KOPT-K1 (cell line): ENCODE measurements around the gene EIF2B5.
"Not testable (repeated sequence)": the region's sequence is repeated elsewhere in the genome, so short reads cannot be mapped to it uniquely, and the experiment has no call there.

Experiments
- H3K27ac ChIP-seq: fragments of 200-600 bp; sonication (generic); 2 replicates; pipeline ENCODE4 v1.5.1; 2016; ENCODE audit warnings: antibody characterized with exemption, mild to moderate bottlenecking, low read depth, low read length; ENCODE audit not compliant: poor library complexity, severe bottlenecking
- H3K36me3 ChIP-seq: fragments of 200-600 bp; sonication (generic); 2 replicates; pipeline ENCODE4 v1.5.1; 2017; ENCODE audit warnings: antibody characterized with exemption, mild to moderate bottlenecking, low read length, moderate library complexity; ENCODE audit not compliant: insufficient read depth
- H3K9me3 ChIP-seq: fragments of 200-600 bp; sonication (generic); 2 replicates; pipeline ENCODE4 v1.5.1; 2017; ENCODE audit warnings: antibody characterized with exemption, low read length, mild to moderate bottlenecking; ENCODE audit not compliant: insufficient read depth, poor library complexity, severe bottlenecking

The EIF2B5 gene

DNA sequence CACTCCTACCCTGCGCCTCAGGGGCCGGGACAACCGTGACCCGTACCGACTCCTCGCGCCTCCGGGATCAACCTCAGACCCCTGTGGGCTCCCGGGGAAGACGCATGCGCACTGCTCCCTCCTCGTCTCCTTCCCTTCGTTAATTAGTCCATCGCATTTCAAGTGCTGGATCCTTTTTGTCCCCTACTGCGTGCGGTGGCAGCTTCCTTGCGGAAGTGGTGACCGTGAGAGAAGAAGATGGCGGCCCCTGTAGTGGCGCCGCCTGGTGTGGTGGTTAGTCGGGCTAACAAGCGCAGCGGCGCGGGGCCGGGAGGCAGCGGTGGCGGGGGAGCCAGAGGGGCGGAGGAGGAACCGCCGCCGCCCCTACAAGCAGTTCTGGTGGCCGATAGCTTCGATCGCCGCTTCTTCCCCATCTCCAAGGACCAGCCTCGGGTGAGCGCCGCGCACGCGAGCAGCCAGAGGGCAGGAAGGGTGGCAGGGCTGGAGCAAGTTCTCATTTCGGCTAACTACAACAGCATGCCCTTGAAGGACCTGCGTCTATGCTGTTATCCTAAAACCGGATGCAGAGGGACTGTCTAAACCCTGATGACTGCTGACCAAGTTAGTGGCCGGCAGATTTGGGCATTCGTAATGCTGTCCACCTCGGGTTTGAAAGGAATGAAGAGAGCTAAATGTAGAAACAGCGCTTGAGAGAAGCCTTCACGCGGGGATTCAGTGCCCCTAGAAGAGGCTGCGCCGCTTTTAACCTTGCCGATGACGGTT lies at the start of gene EIF2B5:
Gene EIF2B5 (plus strand): TSS at position 210 of the 762 bp plus-strand sequence. CDS start 28 bp downstream, at position 238.
- H3K9me3 ChIP-seq = no peaks in the 10 kb centered on the region
- H3K27ac ChIP-seq = peak within 1 kb of the TSS; percentile 78

DNA sequence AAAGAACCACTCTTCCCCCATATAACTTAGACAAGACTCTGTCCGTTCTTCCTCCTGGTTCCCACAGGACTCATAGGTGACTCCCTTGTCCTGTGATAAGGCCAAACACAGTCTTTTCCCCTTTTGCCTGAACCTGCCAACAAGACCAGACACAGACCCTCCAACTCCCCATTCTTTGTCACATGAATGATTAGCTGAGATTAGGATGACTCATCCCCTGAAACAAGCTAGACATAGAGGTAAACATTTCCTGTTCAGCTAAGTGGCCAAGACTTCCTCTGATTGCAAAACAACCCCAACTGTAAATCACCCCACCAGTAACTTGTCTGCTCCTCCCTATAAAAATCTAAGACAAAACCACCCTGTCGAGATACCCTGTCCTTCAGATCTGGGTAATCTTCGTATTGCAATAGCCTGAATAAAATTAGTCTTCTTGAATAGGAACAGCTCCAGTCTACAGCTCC lies 49.7 kb upstream of the EIF2B5 start:
- no peak overlapping the region for H3K27ac ChIP-seq
- no peaks in the 10 kb centered on the region for H3K36me3 ChIP-seq
- no peaks in the 10 kb centered on the region for H3K9me3 ChIP-seq

More for the DNA sequence above, at the start of gene EIF2B5:
- H3K36me3 ChIP-seq = peaks cover 30% of the 10 kb centered on the region

DNA sequence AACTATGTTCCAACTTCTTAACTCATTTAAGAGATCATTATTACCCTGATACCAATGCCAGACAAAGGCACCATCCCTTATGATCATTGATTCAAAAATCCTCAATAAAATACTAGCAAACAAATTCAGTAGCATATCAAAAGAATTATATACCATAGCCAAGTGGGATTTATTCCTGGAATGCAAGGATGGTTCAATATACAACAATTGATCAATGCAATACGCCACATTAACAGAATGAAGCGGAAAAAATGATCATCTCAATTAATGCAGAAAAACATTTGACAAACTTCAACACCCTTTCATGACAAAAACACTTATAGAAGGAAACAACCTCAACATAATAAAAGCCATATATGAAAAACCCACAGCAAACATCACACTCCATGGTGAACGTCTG lies 43.0 kb upstream of the EIF2B5 start:
- peaks cover 23% of the 10 kb centered on the region for H3K9me3 ChIP-seq
- H3K36me3 ChIP-seq = no peaks in the 10 kb centered on the region
- H3K27ac ChIP-seq = no peak overlapping the region

DNA sequence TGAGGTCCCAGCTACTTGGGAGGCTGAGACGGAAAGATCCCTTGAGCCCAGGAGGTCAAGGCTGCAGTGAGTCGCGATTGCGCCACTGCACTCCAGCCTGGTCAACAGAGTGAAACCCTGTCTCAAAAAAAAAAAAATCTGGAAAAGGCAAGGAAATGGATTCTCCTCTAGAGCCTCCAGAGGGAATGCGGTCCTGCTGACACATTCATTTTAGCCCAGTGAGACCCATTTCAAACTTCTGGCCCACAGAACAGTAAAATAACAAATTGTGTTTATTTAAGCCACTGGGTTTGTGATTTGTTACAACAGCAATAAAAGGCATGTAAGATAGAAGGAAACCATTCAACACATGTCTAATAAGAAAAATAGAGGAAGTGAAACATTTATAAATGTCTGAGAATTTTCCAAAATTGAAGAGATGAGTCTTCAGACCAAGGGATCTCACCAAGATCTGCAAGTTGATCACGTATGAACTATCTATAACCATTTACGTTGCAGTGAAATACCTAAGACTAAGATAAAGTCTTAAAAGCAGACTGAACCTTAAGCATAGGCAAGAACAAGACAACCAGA lies 38.3 kb upstream of the EIF2B5 start, which contains the start of gene HTR3E:
Gene HTR3E (plus strand): TSS at position 254 of the 573 bp plus-strand sequence. CDS start 466 bp downstream, outside the sequence.
- Histone ChIP-seq H3K36me3 (no peaks in the 10 kb centered on the region), H3K27ac (no peak within 1 kb of the TSS), H3K9me3 (peaks cover 15% of the 10 kb centered on the region)

DNA sequence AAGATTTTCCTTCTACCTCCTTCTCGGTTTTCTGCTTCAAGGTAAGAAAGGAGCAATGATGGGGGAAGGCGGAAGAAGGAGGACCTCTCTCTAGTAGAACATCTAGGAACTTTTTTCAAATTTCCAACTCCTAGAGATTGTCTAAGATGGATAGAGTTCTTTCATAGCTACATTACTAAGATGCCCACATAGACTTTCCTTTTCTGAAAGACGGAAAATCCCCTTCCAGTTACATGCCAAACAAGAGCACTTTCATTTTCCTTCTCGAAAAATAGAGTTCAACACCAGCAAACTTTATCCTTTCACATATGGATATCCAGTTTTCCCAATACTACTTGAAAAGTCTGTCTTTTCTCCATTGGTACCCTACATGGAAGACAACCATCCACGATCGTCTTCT lies 37.6 kb upstream of the EIF2B5 start:
- Histone ChIP-seq H3K9me3 (peaks cover 8% of the 10 kb centered on the region), H3K36me3 (no peaks in the 10 kb centered on the region), H3K27ac (no peak overlapping the region)

DNA sequence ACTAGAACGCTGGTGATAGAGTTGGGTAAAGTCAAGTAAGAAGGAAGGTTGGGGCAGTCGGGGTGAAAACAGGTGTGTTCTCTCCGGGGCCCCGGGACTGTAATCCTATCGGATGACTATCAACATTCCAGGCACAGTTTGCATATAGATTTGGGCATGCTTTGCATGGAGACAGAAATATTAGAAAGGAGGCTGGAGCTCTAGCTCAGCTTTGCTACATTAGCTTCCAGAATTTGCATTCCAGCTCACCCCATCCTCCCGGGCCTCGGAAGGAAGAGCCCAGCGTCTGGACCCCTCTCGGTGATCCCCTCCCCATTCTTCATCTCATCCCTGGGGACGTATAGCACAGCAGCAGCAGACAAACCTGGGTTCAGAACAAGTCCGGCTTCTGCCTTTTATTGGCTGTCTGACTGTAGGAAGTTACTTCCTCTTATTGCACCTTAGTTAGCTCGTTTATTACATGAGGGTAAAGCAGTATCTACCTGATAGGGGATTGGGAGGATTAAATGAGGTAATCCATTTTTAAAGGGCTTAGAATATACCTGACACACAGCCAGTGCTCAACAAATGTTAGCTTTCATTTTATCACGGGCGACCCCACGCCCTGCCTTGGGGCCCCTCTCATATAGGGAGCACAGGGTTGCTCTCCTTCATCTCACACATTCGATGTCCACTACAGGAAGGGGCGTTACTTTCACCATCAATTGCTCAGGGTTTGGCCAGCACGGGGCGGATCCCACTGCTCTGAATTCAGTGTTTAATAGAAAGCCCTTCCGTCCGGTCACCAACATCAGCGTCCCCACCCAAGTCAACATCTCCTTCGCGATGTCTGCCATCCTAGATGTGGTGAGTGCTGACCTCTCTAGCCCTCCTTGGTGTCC lies 35.1 kb upstream of the EIF2B5 start:
- no peaks in the 10 kb centered on the region for H3K9me3 ChIP-seq
- no peaks in the 10 kb centered on the region for H3K36me3 ChIP-seq
- H3K27ac ChIP-seq = no peak overlapping the region

DNA sequence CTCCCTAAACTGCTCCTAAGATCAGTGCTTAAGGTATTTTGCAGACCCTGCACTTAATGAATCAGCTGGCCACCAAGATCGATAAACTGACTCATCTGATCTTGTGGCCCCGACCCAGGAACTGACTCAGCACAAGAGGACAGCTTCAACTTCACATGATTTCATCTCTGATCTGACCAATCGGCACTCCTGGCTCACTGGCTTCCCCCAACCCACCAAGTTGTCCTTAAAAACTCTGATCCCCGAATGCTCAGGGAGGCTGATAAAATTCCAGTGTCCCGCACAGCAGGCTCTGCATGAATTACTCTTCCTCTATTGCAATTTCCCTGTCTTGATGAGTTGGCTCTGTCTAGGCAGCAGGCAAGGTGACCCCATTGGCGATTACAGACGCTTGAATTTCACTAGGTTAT lies 24.8 kb upstream of the EIF2B5 start:
- no peaks in the 10 kb centered on the region for H3K36me3 ChIP-seq
- H3K27ac ChIP-seq = no peak overlapping the region
- no peaks in the 10 kb centered on the region for H3K9me3 ChIP-seq

DNA sequence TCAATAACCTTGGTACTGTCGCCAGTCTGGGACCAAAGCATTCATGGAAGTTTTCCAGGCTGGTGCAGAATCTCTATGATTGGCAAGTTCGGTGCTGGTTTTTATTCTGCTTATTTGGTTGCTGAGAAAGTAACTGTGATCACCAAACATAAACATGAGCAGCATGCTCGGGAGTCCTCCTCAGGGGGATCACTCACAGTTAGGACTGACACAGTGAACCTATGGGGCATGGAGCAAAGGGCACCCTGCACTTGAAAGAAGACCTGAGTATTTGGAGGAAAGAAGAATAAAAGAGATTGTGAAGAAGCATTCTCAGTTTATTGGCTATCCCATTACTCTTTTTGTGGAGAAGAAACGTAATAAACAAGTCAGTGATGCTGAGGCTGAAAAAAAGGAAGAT lies 19.1 kb upstream of the EIF2B5 start:
- Histone ChIP-seq H3K9me3 (no peaks in the 10 kb centered on the region), H3K36me3 (no peaks in the 10 kb centered on the region), H3K27ac (no peak overlapping the region)

DNA sequence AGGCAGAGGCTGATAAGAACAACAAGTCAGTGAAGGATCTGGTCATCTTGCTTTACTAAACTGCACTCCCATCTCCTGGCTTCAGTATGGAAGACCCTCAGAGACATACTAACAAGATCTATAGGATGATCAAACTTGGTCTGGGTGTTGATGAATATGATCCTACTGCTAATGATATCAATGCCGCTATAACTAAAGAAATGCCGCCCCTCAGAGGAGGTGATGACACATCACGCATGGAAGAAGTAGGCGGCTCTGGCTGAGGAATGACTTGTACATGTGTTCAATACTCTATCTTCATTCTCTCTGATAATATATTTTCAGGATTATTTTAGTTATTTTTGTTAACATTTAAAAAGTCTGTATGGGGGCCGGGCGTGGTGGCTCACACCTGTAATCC lies 17.5 kb upstream of the EIF2B5 start:
- Histone ChIP-seq H3K9me3 (no peaks in the 10 kb centered on the region), H3K36me3 (no peaks in the 10 kb centered on the region)

DNA sequence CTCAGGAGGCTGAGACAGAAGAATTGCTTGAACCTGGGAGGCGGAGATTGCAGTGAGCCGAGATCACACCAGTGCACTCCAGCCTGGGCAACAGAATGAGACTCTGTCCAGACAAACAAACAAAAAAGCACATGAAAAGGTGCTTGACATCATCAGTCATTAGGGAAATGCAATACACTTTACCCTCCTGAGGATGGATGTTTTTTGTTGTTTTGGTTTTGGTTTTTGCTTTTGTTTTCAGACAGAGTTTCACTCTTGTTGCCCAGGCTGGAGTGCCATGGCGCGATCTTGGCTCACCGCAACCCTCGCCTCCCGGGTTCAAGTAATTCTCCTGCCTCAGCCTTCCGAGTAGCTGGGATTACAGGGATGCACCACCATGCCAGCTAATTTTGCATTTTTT lies 14.1 kb upstream of the EIF2B5 start:
- H3K36me3 ChIP-seq, H3K27ac ChIP-seq, H3K9me3 ChIP-seq: not testable (repeated sequence)

More for the DNA sequence above, 17.5 kb upstream of the EIF2B5 start:
- no peak overlapping the region for H3K27ac ChIP-seq

DNA sequence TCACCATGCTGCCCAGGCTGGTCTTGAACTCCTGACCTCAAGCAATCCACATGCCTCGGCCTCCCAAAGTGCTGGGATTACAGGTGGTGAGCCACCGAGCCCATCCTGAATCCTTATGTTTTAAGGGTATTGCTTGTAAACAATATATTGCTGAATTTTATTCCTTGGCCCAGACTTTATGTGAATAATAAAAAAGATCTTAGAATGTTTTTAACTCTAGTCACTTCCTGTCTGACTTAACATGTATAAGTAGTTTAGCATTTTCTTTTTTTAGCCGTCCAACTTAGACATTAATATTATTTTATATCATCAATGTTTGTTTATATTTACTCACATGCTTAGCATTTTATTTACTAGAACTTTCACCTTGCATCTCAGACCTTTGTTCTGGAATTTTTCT lies 9.2 kb upstream of the EIF2B5 start:
- H3K27ac ChIP-seq = no peak overlapping the region
- no peaks in the 10 kb centered on the region for H3K9me3 ChIP-seq
- H3K36me3 ChIP-seq = no peaks in the 10 kb centered on the region

DNA sequence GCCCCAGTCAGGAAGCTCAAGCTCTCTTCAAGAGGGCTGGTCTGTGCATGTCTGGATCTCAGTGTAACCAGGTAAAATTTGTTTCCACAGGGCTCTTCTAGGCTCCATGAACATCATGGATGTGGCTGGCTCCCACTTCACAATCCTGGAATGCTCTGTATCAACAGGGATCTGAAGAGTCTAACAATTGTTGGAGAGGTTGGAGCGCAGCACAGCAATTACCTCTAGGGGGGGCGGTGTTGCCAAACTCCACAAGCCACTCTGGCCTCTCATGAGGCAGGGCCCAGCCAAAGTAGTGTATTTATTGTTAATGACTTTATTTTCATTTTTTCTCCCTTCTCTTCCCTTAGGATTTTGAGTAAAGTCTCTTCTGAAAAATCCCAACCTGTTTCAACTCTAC lies 6.1 kb upstream of the EIF2B5 start:
- H3K27ac ChIP-seq = no peak overlapping the region
- H3K9me3 ChIP-seq = no peaks in the 10 kb centered on the region
- no peaks in the 10 kb centered on the region for H3K36me3 ChIP-seq

DNA sequence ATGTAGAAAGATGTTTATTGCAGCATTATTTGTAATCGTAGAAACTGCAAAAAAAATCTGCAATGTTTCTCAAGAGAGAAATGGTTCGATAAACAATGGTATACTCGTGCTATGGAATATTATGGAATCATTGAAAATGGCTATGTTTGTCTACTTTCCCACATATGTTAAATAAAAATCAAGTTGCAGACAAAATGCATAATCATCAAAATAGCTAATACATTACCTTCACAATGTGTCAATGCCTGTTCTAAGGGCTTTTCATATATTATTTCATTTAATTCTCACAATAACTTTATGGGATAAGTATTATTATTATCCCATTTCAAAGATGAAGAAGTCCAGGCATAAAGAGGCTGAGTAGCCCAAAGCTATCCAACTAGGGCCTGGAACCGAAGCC lies 2.2 kb upstream of the EIF2B5 start:
- H3K27ac ChIP-seq = no peak overlapping the region
- H3K36me3 ChIP-seq = peaks cover 15% of the 10 kb centered on the region
- H3K9me3 ChIP-seq = no peaks in the 10 kb centered on the region

DNA sequence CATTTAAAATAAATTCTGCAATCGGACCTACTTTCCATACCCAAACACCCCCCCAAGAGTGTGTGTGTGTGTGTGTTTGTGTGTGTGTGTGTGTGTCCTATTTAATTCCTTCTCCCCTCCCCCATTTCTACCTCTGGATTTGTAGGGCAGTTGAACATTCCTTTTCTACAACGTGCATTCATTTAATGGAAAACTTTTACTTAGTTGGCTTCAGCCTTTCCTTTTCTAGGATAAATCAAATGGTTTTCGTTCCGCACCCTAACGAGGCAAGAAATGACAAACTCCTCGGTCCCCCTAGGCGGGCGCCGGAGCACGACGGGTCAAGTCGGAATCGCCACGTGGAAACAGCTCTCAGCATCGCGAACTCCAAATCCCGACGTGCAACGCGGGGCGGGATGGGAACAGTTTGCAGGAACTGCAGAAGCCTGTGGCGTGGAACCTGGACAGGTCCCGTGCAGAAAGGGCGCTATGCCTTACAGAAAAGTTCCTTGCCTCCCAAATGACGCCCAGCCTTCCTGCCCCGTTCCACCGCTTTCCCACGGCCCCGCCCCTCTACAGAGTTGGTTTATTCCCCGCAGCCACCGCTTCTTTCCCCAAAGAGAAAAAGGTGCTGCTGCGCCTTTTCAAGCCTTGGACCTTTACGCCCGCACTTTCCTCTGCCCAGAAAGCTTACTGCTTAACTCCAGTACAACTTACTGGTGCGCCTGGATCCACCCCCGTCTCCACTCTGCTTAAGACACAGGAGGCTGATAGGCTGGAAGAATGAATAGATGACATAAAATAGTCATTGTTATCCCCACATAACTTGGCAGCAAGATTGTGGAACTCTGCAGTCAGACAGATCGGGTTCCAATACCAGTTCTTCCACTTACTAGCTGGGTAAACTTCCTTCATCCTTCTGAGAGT lies 1.1 kb upstream of the EIF2B5 start:
- no peaks in the 10 kb centered on the region for H3K9me3 ChIP-seq
- H3K27ac ChIP-seq = peak overlapping the region; percentile 78

More for the DNA sequence above, 1.1 kb upstream of the EIF2B5 start:
- H3K36me3 ChIP-seq = peaks cover 24% of the 10 kb centered on the region
